ENCODE data around the gene FFAR4. TPM values are rescaled to one million over a fixed set of nuclear protein-coding genes. Genes with fewer than 3 reads are reported as not detected.

Gene FFAR4
- total and polyA plus RNA-seq, 2 of the 8 experiments (the other 6 are each of a cell fraction or from before 2014, with no cell fraction given) = not detected

DNA sequence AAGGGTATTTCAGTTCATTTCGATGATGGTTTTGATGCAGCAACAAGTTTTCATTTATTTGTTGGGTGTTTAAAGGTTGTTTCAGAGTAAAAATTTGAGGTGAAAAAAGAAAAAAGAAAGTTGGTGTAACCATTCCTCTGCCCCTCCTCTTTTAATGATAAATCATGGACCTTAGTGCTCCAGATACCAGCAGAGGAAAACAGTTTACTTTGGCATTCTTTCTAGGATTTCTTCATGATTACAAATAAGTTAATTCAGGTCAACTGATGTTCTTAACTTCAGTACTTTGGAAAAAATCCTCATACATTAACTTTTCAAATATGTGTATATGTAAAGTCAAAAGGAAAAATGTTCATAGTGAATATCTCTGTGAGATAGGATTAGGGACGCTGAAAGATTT lies 36.6 kb downstream of the FFAR4 start:
- Histone ChIP-seq H4K91ac (replicated peaks; ENCODE audit: insufficient read length, low read length) (no peak overlapping the region), H3K56ac (replicated peaks; ENCODE audit: insufficient read length, low read depth, low read length) (no peak overlapping the region), H3K27ac (ENCODE audit: low read depth, low read length) (no peak overlapping the region), H2AK5ac (ENCODE audit: low read depth, low read length) (no peak overlapping the region), H2BK12ac (ENCODE audit: low read depth, low read length) (no peak overlapping the region), H2BK20ac (ENCODE audit: low read length) (no peak overlapping the region), H2AFZ (ENCODE audit: low read length) (no peak overlapping the region), H3K9me3 (ENCODE audit: insufficient read depth in 2 of 2, low read depth in 1 of 2, low read length in 1 of 2) (no peaks in the 10 kb centered on the region), H4K8ac (ENCODE audit: extremely low read depth, insufficient read depth, low read length) (no peak overlapping the region), H3K18ac (ENCODE audit: extremely low read depth, low read length) (no peak overlapping the region), H3K36me3 (ENCODE audit: control insufficient read depth in 2 of 4, insufficient read depth in 4 of 4, low read length in 3 of 4) (no peaks in the 10 kb centered on the region), H3K23ac (ENCODE audit: insufficient read length) (no peak overlapping the region), H3K9ac (replicated peaks in 1 of 4; ENCODE audit: extremely low read depth in 1 of 4, low read depth in 3 of 4, low read length in 3 of 4) (no peak overlapping the region), H2BK15ac (ENCODE audit: low read length) (no peak overlapping the region), H3K14ac (ENCODE audit: insufficient read length) (no peak overlapping the region), H3K79me2 (ENCODE audit: control insufficient read depth in 1 of 2, insufficient read depth in 2 of 2, low read length in 2 of 2) (no peaks in the 10 kb centered on the region), H2BK5ac (ENCODE audit: low read depth, low read length) (no peak overlapping the region), H2BK120ac (replicated peaks; ENCODE audit: low read depth, low read length) (no peak overlapping the region), H3K27me3 (replicated peaks in 1 of 4; ENCODE audit: control insufficient read depth in 3 of 4, extremely low read depth in 1 of 4, insufficient read depth in 3 of 4, low read length in 3 of 4) (peaks cover 27 to 45% (median 35%) of the 10 kb centered on the region in 4 experiments), H3K23me2 (ENCODE audit: low read depth, low read length) (peaks cover 7% of the 10 kb centered on the region; the same call in 1 of the 2 replicates), H3K4me2 (ENCODE audit: insufficient read depth in 1 of 2, low read depth in 2 of 2, low read length in 2 of 2) (no peak overlapping the region), H4K20me1 (replicated peaks in 1 of 2; ENCODE audit: control insufficient read depth in 1 of 2, insufficient read depth in 2 of 2, low read length in 2 of 2) (no peaks in the 10 kb centered on the region), H3K4ac (replicated peaks; ENCODE audit: insufficient read length, low read depth, low read length) (no peak overlapping the region), H4K5ac (ENCODE audit: insufficient read length, low read depth, low read length) (no peak overlapping the region), H3K79me1 (ENCODE audit: low read depth, low read length) (no peaks in the 10 kb centered on the region), H3K4me1 (replicated peaks in 1 of 4; ENCODE audit: control insufficient read depth in 3 of 4, insufficient read depth in 4 of 4, low read length in 3 of 4) (peaks cover 0 to 4% (median under 1%) of the 10 kb centered on the region in 4 experiments; a peak in 3 of 7 replicates), H3K4me3 (ENCODE audit: extremely low read depth in 1 of 4, insufficient read depth in 2 of 4, low read depth in 3 of 4, low read length in 4 of 4) (no peak overlapping the region)
- no peak for TF ChIP-seq RAD21 (IDR thresholded peaks at IDR 0.05 in 1 of 2, conservative IDR thresholded peaks at IDR 0.05 in 1 of 2; ENCODE audit: low read depth in 2 of 2, low read length in 2 of 2)
- no peak for TF ChIP-seq HDAC6 (IDR thresholded peaks at IDR 0.05; ENCODE audit: low read depth, low read length)
- TF ChIP-seq GTF2F1 (IDR thresholded peaks at IDR 0.05; ENCODE audit: borderline replicate concordance, low read depth, low read length) = no peak
- DNase-seq (ENCODE audit: low read depth in 1 of 2, low spot score in 2 of 2) (no peak), FAIRE-seq (no peak)
- WGBS, 2 experiments (ENCODE audit: extremely low coverage in 1 of 2, insufficient coverage in 1 of 2, insufficient read length in 1 of 2, insufficient replicate concordance in 2 of 2, low coverage in 1 of 2, low lambda C conversion rate in 2 of 2, missing lambda C conversion rate in 1 of 2) = 79% methylated on average over 2 of the region's 2 CpGs; no CpG with 5 or more reads in 1 of the 2 experiments
- ChIA-PET POLR2A (ENCODE audit: partially characterized antibody) (no interaction called here), CTCF (ENCODE audit: partially characterized antibody) (interaction anchor here (0.9 kb wide), 1 partner anchor 12 kb away, joined by 4 read pairs; no protein-coding TSS in a partner anchor)

All from H1 (cell line).